Measurements from ENCODE around the gene FAHD1.
"Not testable (repeated sequence)": the region's sequence is repeated elsewhere in the genome, so short reads cannot be mapped to it uniquely, and the experiment has no call there.

The FAHD1 gene

GRCh38 chr16:1792836-1793577, 34.0 kb upstream of the FAHD1 start:
- Histone ChIP-seq H3K27me3 (ENCODE audit: insufficient read depth, poor library complexity, severe bottlenecking) (no peaks in the 10 kb centered on the region), H3K4me1 (ENCODE audit: insufficient read depth, poor library complexity, severe bottlenecking) (no peaks in the 10 kb centered on the region), H3K4me3 (ENCODE audit: severe bottlenecking) (no peak overlapping the region), H3K36me3 (ENCODE audit: low read depth) (peaks cover 17% of the 10 kb centered on the region), H3K9me3 (ENCODE audit: severe bottlenecking) (peaks cover 5% of the 10 kb centered on the region), H3K27ac (ENCODE audit: poor library complexity, severe bottlenecking) (no peak overlapping the region)
- DNase-seq (ENCODE audit: low spot score) (peak; percentile 66), ATAC-seq (ENCODE audit: low read depth) (no peak)
- no peak for TF ChIP-seq CTCF (IDR thresholded peaks at IDR 0.05; ENCODE audit: poor library complexity, severe bottlenecking)

GRCh38 chr16:1793578-1794220, 33.3 kb upstream of the FAHD1 start, which contains the start of gene IGFALS:
TSS of gene IGFALS (minus strand) at chr16:1793705. CDS start at chr16:1793652, 53 bp downstream.
- no peak for TF ChIP-seq CTCF (IDR thresholded peaks at IDR 0.05; ENCODE audit: poor library complexity, severe bottlenecking)
- H3K36me3 ChIP-seq (ENCODE audit: low read depth) = peaks cover 12% of the 10 kb centered on the region
- ATAC-seq (ENCODE audit: low read depth) (peak; percentile 22; the same call in 1 of the 3 replicates), DNase-seq (ENCODE audit: low spot score) (no peak)
- H3K4me1 ChIP-seq (ENCODE audit: insufficient read depth, poor library complexity, severe bottlenecking) = no peaks in the 10 kb centered on the region
- no peak within 1 kb of the TSS for H3K4me3 ChIP-seq (ENCODE audit: severe bottlenecking)
- H3K27ac ChIP-seq (ENCODE audit: poor library complexity, severe bottlenecking) = no peak within 1 kb of the TSS
- peaks cover 8% of the 10 kb centered on the region for H3K9me3 ChIP-seq (ENCODE audit: severe bottlenecking)
- H3K27me3 ChIP-seq (ENCODE audit: insufficient read depth, poor library complexity, severe bottlenecking) = no peaks in the 10 kb centered on the region

GRCh38 chr16:1794221-1794871, 32.7 kb upstream of the FAHD1 start:
- H3K27ac ChIP-seq (ENCODE audit: poor library complexity, severe bottlenecking) = no peak overlapping the region
- ATAC-seq (ENCODE audit: low read depth) = peak; percentile 10; the same call in 1 of the 3 replicates

GRCh38 chr16:1794908-1795666, 31.9 kb upstream of the FAHD1 start:
- Histone ChIP-seq H3K4me3 (ENCODE audit: severe bottlenecking) (no peak overlapping the region), H3K9me3 (ENCODE audit: severe bottlenecking) (peaks cover 8% of the 10 kb centered on the region), H3K27me3 (ENCODE audit: insufficient read depth, poor library complexity, severe bottlenecking) (no peaks in the 10 kb centered on the region), H3K4me1 (ENCODE audit: insufficient read depth, poor library complexity, severe bottlenecking) (no peaks in the 10 kb centered on the region), H3K36me3 (ENCODE audit: low read depth) (no peaks in the 10 kb centered on the region), H3K27ac (ENCODE audit: poor library complexity, severe bottlenecking) (no peak overlapping the region)
- TF ChIP-seq CTCF (IDR thresholded peaks at IDR 0.05; ENCODE audit: poor library complexity, severe bottlenecking) = no peak
- DNase-seq (ENCODE audit: low spot score) (no peak), ATAC-seq (ENCODE audit: low read depth) (no peak)

More at GRCh38 chr16:1794221-1794871, 32.7 kb upstream of the FAHD1 start:
- peaks cover 8% of the 10 kb centered on the region for H3K9me3 ChIP-seq (ENCODE audit: severe bottlenecking)
- DNase-seq (ENCODE audit: low spot score) = peak; percentile 63
- H3K27me3 ChIP-seq (ENCODE audit: insufficient read depth, poor library complexity, severe bottlenecking) = no peaks in the 10 kb centered on the region
- H3K4me3 ChIP-seq (ENCODE audit: severe bottlenecking) = no peak overlapping the region
- H3K36me3 ChIP-seq (ENCODE audit: low read depth) = peaks cover 5% of the 10 kb centered on the region
- no peaks in the 10 kb centered on the region for H3K4me1 ChIP-seq (ENCODE audit: insufficient read depth, poor library complexity, severe bottlenecking)
- no peak for TF ChIP-seq CTCF (IDR thresholded peaks at IDR 0.05; ENCODE audit: poor library complexity, severe bottlenecking)

GRCh38 chr16:1799263-1799662, 27.7 kb upstream of the FAHD1 start:
- not testable (repeated sequence) for H3K27me3 ChIP-seq (ENCODE audit: insufficient read depth, poor library complexity, severe bottlenecking); ATAC-seq (ENCODE audit: low read depth); H3K27ac ChIP-seq (ENCODE audit: poor library complexity, severe bottlenecking); H3K4me1 ChIP-seq (ENCODE audit: insufficient read depth, poor library complexity, severe bottlenecking); H3K4me3 ChIP-seq (ENCODE audit: severe bottlenecking); DNase-seq (ENCODE audit: low spot score); H3K36me3 ChIP-seq (ENCODE audit: low read depth); H3K9me3 ChIP-seq (ENCODE audit: severe bottlenecking)

All from RWPE2 (cell line).